DND-41 (cell line): ENCODE data around the gene SH3BP1.

Source experiments
- ATAC-seq: fragments of 200-7000 bp; cut with Tn5 transposase; 3 replicates; pipeline ENCODE4 v1.9.1; 2021; ENCODE audit warnings: low read depth; ENCODE audit not compliant: insufficient read depth
- DNase-seq: peaks from one replicate; pipeline ENCODE4 v3.0.0-alpha.2; 2020
- H2AFZ ChIP-seq: 2 replicates; pipeline ENCODE4 v1.6.0; 2012; ENCODE audit warnings: low read depth, low read length
- H3K27ac ChIP-seq: 2 replicates; pipeline ENCODE4 v1.5.1; 2012; ENCODE audit warnings: low read length, inconsistent platforms
- H3K27me3 ChIP-seq: fragments of 200-600 bp; sonication (generic); 2 replicates; pipeline ENCODE4 v1.6.0; 2012; ENCODE audit warnings: low read length, mild to moderate bottlenecking, inconsistent platforms; ENCODE audit not compliant: insufficient read depth, poor library complexity
- H3K36me3 ChIP-seq: 2 replicates; pipeline ENCODE4 v1.5.1; 2012; ENCODE audit warnings: low read length, inconsistent platforms; ENCODE audit not compliant: insufficient read depth
- H3K4me1 ChIP-seq: 2 replicates; pipeline ENCODE4 v1.5.1; 2012; ENCODE audit warnings: mild to moderate bottlenecking, low read length; ENCODE audit not compliant: insufficient read depth
- H3K4me2 ChIP-seq: 2 replicates; pipeline ENCODE4 v1.6.0; 2012; ENCODE audit warnings: mild to moderate bottlenecking, moderate library complexity, low read length, inconsistent platforms; ENCODE audit not compliant: insufficient read depth
- H3K4me3 ChIP-seq, 2 experiments: fragments of 200-600 bp in 1 of 2; shearing (Covaris generic) in 1 of 2; 2 replicates each; pipeline ENCODE4 v1.5.1; 2012 to 2016; ENCODE audit warnings: inconsistent platforms in 2 of 2, low read length in 2 of 2, mild to moderate bottlenecking in 2 of 2, low read depth in 1 of 2, moderate library complexity in 1 of 2
- H3K79me2 ChIP-seq: 2 replicates; pipeline ENCODE4 v1.6.0; 2012; ENCODE audit warnings: low read length, inconsistent platforms; ENCODE audit not compliant: insufficient read depth
- H3K9ac ChIP-seq: 2 replicates; pipeline ENCODE4 v1.6.0; 2012; ENCODE audit warnings: low read depth, mild to moderate bottlenecking, inconsistent platforms, low read length, moderate library complexity
- H3K9me3 ChIP-seq: 2 replicates; pipeline ENCODE4 v1.5.1; 2012; ENCODE audit warnings: low read length, moderate library complexity, mild to moderate bottlenecking, inconsistent platforms; ENCODE audit not compliant: insufficient read depth, severe bottlenecking
- H4K20me1 ChIP-seq: 2 replicates; pipeline ENCODE4 v1.6.0; 2012; ENCODE audit warnings: low read length; ENCODE audit not compliant: insufficient read depth
- EZH2 ChIP-seq: IDR thresholded peaks from 3 replicates; pipeline ENCODE4 v1.6.1; 2012; ENCODE audit warnings: borderline replicate concordance, low read depth, mild to moderate bottlenecking, moderate library complexity, low read length, inconsistent platforms; ENCODE audit not compliant: severe bottlenecking
- TF ChIP-seq, protein P1 (sequence below): IDR thresholded peaks from 2 replicates; pipeline ENCODE4 v1.5.1; 2012; ENCODE audit warnings: borderline replicate concordance, low read length, moderate library complexity, mild to moderate bottlenecking; ENCODE audit not compliant: poor library complexity, severe bottlenecking; ENCODE audit errors: extremely low read depth

SH3BP1 gene

GRCh38 chr22:37625737-37626136 lies 13.7 kb upstream of the SH3BP1 start:
- H3K9me3 ChIP-seq, result no peaks in the 10 kb centered on the region
- DNase-seq, result no peak
- no peak overlapping the region for H3K4me2 ChIP-seq
- H2AFZ ChIP-seq, result no peak overlapping the region
- ATAC-seq, result no peak
- H3K36me3 ChIP-seq, result peaks cover 64% of the 10 kb centered on the region
- no peak overlapping the region for H3K27ac ChIP-seq
- no peaks in the 10 kb centered on the region for H3K79me2 ChIP-seq
- H3K27me3 ChIP-seq, result no peaks in the 10 kb centered on the region
- H4K20me1 ChIP-seq, result peaks cover 11% of the 10 kb centered on the region
- 0 out of 2 replicates have a peak, but pooled peaks cover 2% of the 10 kb centered on the region for H3K4me1 ChIP-seq
- no peak overlapping the region for H3K9ac ChIP-seq
- H3K4me3 ChIP-seq, result no peak overlapping the region
- no peak for TF ChIP-seq EZH2
- TF ChIP-seq, protein P1, sequence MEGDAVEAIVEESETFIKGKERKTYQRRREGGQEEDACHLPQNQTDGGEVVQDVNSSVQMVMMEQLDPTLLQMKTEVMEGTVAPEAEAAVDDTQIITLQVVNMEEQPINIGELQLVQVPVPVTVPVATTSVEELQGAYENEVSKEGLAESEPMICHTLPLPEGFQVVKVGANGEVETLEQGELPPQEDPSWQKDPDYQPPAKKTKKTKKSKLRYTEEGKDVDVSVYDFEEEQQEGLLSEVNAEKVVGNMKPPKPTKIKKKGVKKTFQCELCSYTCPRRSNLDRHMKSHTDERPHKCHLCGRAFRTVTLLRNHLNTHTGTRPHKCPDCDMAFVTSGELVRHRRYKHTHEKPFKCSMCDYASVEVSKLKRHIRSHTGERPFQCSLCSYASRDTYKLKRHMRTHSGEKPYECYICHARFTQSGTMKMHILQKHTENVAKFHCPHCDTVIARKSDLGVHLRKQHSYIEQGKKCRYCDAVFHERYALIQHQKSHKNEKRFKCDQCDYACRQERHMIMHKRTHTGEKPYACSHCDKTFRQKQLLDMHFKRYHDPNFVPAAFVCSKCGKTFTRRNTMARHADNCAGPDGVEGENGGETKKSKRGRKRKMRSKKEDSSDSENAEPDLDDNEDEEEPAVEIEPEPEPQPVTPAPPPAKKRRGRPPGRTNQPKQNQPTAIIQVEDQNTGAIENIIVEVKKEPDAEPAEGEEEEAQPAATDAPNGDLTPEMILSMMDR, result no peak

DNA sequence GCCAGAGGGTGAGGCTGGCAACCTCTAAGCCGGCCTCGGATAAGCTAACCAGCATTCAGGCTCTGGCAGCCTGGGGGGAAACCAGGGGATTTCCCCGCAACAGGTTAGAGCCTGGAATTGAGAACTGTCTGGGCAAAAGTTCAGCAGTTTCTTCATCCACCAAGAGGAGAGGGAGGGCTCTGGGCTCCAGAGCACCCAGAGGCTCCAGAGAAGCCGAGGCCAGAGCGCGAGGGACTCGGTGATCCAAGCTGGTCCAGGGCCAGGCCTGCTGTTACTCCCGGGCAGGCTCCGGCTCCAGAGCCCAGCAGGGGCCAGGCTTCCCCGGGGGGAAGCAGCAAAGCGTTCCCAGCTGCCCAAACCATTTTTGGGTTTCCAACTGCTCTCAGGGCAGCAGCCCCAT lies 13.3 kb upstream of the SH3BP1 start:
- Histone ChIP-seq H2AFZ (no peak overlapping the region), H3K4me3 (no peak overlapping the region), H3K9me3 (no peaks in the 10 kb centered on the region), H3K9ac (no peak overlapping the region), H3K79me2 (no peaks in the 10 kb centered on the region), H3K4me1 (0 out of 2 replicates have a peak, but pooled peaks cover 2% of the 10 kb centered on the region), H3K27ac (no peak overlapping the region), H4K20me1 (peaks cover 11% of the 10 kb centered on the region), H3K27me3 (no peaks in the 10 kb centered on the region), H3K4me2 (no peak overlapping the region), H3K36me3 (peaks cover 65% of the 10 kb centered on the region)
- TF ChIP-seq, protein P1, result no peak
- TF ChIP-seq EZH2, result no peak
- DNase-seq, result no peak
- ATAC-seq, result no peak

DNA sequence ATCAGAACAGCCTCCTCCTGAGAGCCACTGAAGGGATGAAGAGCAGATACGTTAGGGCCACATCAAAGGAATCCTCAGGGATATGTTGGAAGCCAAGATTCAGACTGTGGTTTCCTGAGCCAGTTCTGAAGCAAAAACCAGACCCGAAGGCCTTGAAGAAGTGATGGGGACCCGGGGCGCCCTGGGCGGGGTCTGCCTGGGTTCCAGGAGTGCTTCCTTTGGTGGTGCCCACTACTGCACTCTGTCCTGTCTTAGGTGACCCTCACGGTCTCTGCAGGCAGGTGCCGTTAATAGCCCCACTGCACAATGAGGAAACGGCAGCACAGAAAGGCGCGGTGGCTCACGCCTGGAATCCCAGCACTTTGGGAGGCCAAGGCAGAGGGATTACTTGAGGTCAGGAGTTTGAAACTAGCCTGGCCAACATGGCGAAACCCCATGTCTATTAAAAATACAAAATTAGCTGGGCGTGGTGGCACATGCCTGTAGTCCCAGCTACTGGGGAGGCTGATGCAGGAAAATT lies 12.9 kb upstream of the SH3BP1 start:
- Histone ChIP-seq H3K27me3 (no peaks in the 10 kb centered on the region), H3K36me3 (peaks cover 65% of the 10 kb centered on the region), H4K20me1 (peaks cover 11% of the 10 kb centered on the region), H3K9me3 (no peaks in the 10 kb centered on the region), H2AFZ (no peak overlapping the region), H3K9ac (no peak overlapping the region), H3K79me2 (no peaks in the 10 kb centered on the region), H3K4me1 (0 out of 2 replicates have a peak, but pooled peaks cover 2% of the 10 kb centered on the region), H3K27ac (no peak overlapping the region), H3K4me3 (no peak overlapping the region), H3K4me2 (no peak overlapping the region)
- TF ChIP-seq, protein P1, result no peak
- no peak for TF ChIP-seq EZH2
- no peak for DNase-seq
- ATAC-seq, result no peak

DNA sequence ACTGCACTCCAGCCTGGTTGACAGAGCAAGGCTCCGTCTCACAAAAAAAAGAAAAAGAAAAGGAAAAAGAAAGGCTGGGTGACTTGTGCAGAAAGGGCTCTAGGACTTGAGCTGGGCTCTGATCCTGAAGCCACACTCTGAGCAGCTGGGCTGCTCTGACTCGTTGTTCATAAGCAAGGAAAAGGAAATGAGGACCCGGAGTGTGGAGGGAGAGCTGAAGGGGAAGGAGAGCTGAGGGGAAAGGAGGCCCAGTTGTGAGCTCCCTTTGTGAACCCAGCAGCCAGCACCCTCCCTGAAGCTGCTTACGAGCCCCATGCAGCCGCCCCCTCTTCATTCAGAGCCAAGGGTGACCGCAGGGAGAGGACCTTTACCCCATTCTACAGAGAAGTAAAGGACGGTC lies 12.3 kb upstream of the SH3BP1 start:
- no peaks in the 10 kb centered on the region for H3K27me3 ChIP-seq
- no peak overlapping the region for H3K9ac ChIP-seq
- H3K4me3 ChIP-seq, result no peak overlapping the region
- no peak overlapping the region for H2AFZ ChIP-seq
- H3K79me2 ChIP-seq, result no peaks in the 10 kb centered on the region
- DNase-seq (no peak), ATAC-seq (no peak)
- TF ChIP-seq EZH2, result no peak
- TF ChIP-seq, protein P1, result no peak
- peaks cover 11% of the 10 kb centered on the region for H4K20me1 ChIP-seq
- 0 out of 2 replicates have a peak, but pooled peaks cover 2% of the 10 kb centered on the region for H3K4me1 ChIP-seq
- no peaks in the 10 kb centered on the region for H3K9me3 ChIP-seq
- H3K36me3 ChIP-seq, result peaks cover 69% of the 10 kb centered on the region
- H3K27ac ChIP-seq, result no peak overlapping the region
- no peak overlapping the region for H3K4me2 ChIP-seq
